ENCODE measurements around the gene ROBO1.

DNA sequence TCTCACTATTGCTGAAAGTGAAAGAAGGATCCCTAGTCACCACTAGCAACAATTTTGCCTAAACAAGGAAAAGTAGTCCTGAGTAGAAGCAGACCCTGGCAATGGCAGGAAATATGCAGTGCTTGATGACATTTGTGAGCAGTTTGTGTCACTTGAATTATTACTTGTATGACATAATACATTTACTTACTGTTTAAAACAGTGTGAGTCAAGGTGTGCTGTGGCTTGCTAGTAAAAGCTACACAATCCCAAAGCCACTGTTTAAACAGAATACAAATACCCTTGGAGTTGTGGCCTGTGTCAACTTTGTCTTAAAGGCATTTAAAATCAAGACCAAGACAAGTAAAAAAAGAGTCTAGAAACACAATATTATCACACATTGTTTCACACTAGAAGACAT, 775.4 kb downstream of the ROBO1 start:
- TF ChIP-seq CTCF (IDR thresholded peaks at IDR 0.05) = no peak
- no peak for TF ChIP-seq POLR2AphosphoS5 (IDR thresholded peaks at IDR 0.05)
